GM19025 (cell line): ENCODE data around the gene MAPK1IP1L.
"Not testable (repeated sequence)": the region's sequence is repeated elsewhere in the genome, so short reads cannot be mapped to it uniquely, and the experiment has no call there.

Source experiments
- ATAC-seq: cut with Tn5 transposase; IDR thresholded peaks from one replicate; pipeline ENCODE4 v1.9.1; 2021; ENCODE audit warnings: mild to moderate bottlenecking, low read depth, moderate library complexity; ENCODE audit not compliant: unreplicated experiment

The MAPK1IP1L gene

GRCh38 chr14:55053500-55053899 lies 2.1 kb downstream of the MAPK1IP1L start:
- ATAC-seq: no peak

GRCh38 chr14:55054098-55054497 lies 2.7 kb downstream of the MAPK1IP1L start:
- no peak for ATAC-seq

GRCh38 chr14:55057919-55058318 lies 6.5 kb downstream of the MAPK1IP1L start:
- ATAC-seq: no peak

- no peak for ATAC-seq
Measured at GRCh38 chr14:55059333-55059732, 7.9 kb downstream of the MAPK1IP1L start.

- no peak for ATAC-seq
Measured at GRCh38 chr14:55062517-55063351, 11.3 kb downstream of the MAPK1IP1L start.

- not testable (repeated sequence) for ATAC-seq
Measured at GRCh38 chr14:55064896-55065295, 13.4 kb downstream of the MAPK1IP1L start.

- no peak for ATAC-seq
Measured at GRCh38 chr14:55065411-55065810, 14.0 kb downstream of the MAPK1IP1L start.

DNA sequence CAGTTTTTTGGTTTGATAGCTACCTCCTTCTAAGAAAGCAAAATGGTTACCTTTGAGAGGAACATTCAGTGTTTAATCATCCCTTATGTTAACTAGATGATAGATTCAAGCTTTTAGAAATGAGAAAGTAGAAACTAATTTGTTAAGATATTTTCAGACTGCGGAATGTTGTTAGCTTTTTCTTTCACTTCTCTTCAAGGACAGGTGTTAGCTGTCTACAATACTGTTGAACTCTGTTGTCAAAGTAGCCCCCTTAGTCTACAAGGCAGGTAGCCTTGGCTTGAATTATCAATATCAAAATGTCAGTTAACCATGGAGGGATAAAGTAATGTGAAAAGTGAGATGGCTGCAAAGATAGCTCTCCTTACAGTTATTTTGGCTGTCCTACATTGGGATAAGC lies 14.8 kb downstream of the MAPK1IP1L start:
- no peak for ATAC-seq

GRCh38 chr14:55070981-55071411 lies 19.5 kb downstream of the MAPK1IP1L start:
- no peak for ATAC-seq

GRCh38 chr14:55071870-55072640 lies 20.6 kb downstream of the MAPK1IP1L start:
- ATAC-seq: peak; percentile 42

DNA sequence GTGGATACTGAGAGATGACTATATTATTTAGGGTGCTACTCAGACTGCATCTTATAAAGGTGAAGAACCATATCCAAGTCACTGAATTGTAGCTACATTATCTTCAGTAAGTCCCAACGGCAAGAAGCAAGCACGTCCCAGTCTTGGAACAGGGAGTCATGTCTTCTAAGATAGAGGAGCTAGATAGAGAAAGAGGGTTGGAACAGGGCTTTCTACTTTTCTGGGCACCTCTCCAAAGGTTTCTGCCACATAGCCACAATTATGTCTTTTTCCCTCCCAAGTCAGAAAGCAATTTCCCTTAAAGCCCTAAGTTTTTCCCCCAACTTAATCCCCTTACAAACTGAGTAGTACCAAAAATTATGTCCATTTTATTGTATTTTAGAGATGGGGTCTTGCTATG lies 22.4 kb downstream of the MAPK1IP1L start:
- no peak for ATAC-seq

- ATAC-seq: peak; percentile 35
Measured at GRCh38 chr14:55074662-55075061, 23.2 kb downstream of the MAPK1IP1L start.

DNA sequence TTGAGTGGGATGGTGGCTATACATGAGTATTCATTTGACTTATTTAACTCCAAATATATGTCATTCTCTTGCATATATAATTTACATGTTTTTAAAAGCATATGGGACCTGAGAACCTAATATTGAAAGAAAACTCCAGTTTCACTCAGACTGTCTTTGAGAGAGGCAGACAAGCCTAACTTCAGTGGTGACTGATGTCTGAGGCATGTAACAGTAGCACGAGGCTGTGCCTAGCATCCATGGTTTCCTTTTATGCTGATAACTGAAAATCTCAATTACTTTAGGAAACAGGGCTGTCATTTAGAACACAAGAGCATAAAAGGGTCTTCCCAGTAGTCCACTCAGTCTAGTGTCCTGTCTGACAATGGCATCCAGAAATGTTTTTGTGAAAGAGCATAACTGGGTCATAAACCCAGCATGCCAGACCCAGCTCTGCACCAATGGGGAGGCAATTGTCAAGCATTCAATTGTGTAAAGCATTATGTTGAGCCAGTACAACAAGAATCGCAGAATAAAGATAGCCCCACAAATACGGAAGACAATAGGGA lies 24.3 kb downstream of the MAPK1IP1L start:
- ATAC-seq: no peak

DNA sequence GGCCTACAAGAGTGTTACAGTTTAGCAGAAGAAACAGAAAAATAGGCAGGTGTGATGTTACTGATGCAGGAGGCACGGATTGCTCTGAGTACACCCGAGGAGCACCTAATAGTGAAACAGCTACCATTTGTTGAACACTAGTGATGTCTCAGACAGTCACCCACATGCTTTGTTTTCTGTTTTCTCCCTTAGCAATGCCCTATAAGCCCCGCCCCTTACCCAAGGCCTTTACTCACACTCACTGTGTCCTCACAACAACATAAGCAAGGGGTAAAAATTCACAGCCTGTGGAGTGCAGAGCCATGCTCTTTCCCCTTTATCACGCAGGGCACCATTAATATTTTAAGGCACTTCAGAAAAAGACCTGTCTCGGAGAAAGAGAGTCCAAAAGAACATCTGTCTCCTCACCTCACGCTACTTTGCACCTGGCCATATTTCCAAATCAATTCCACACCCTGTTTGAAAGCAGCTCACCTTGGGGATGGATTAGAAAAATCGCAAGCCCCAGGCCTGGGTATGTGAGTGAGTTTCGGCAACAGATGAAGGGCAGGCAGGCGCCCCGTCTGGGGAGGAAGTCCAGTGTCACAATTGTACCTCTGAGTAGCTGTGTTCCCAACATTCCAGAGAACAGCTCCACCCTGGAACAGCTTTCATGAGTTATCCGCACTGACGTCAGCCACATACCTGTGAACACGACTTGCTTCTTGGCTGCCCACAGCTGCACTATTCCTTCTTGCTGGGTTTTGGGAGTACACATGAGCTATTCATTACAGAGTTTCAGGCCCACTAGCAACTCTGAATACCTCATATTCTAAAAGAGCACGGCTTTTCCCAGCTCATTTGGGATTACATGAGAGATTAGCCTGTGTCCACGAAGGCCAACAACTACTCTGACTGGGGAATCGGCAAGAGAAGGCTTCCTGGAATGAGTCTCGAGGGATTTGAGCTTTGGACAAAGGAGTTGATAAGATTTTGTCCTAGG lies 26.0 kb downstream of the MAPK1IP1L start:
- peak; percentile 32 for ATAC-seq

DNA sequence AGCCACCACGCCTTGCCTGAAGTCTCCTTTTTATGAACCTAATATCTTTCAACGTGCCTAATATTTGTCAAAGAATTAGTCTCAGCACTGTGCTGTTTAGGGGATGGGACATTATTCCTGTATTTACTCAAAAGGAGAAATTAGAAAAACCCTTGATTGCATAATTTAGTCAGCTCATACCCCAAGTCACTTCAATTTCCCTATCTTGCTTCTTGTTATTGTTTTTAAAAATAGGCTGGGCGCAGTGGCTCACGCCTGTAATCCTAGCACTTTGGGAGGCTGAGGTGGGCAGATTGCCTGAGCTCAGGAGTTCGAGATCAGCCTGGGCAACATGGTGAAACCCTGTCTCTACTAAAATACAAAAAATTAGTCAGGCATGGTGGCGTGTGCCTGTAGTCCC lies 28.5 kb downstream of the MAPK1IP1L start:
- ATAC-seq: not testable (repeated sequence)

- no peak for ATAC-seq
Measured at GRCh38 chr14:55084401-55085059, 33.1 kb downstream of the MAPK1IP1L start.

- no peak for ATAC-seq
Measured at GRCh38 chr14:55085060-55085660, 33.7 kb downstream of the MAPK1IP1L start.

DNA sequence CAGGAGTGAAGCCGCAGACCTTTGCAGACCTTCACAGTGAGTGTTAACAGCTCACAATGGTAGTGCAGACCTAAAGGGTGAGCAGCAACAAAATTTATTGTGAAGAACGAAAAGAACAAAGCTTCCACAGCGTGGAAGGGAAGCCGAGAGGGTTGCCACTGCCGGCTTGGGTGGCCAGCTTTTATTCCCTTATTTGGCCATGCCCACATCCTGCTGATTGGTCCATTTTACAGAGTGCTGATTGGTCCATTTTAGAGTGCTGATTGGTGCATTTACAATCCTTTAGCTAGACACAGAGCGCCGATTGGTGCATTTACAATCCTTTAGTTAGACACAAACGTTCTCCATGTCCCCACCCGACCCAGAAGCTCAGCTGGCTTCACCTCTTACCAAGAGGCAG lies 35.5 kb downstream of the MAPK1IP1L start:
- ATAC-seq: no peak

- no peak for ATAC-seq
Measured at GRCh38 chr14:55088356-55088755, 36.9 kb downstream of the MAPK1IP1L start.
